RWPE2 (cell line): ENCODE results near the gene MC1R.

Experiments used
- ATAC-seq: fragments of 200-7000 bp; cut with Tn5 transposase; 3 replicates; pipeline ENCODE4 v1.9.1; 2021; ENCODE audit warnings: low read depth
- DNase-seq: peaks from one replicate; pipeline ENCODE4 v3.0.0-alpha.2; 2020; ENCODE audit warnings: low spot score
- H3K27ac ChIP-seq: fragments of 450-650 bp; 2 replicates; pipeline ENCODE4 v1.5.1; 2017; ENCODE audit warnings: mild to moderate bottlenecking; ENCODE audit not compliant: poor library complexity, severe bottlenecking
- H3K27me3 ChIP-seq: fragments of 250-450 bp; sonication (Bioruptor Pico); 2 replicates; pipeline ENCODE4 v1.5.1; 2021; ENCODE audit warnings: mild to moderate bottlenecking, moderate library complexity; ENCODE audit not compliant: insufficient read depth, poor library complexity, severe bottlenecking
- H3K36me3 ChIP-seq: fragments of 250-450 bp; sonication (Bioruptor Pico); 2 replicates; pipeline ENCODE4 v1.5.1; 2020; ENCODE audit warnings: low read depth, mild to moderate bottlenecking, moderate library complexity
- H3K4me1 ChIP-seq: fragments of 250-450 bp; sonication (Bioruptor Pico); 2 replicates; pipeline ENCODE4 v1.5.1; 2021; ENCODE audit warnings: mild to moderate bottlenecking, moderate library complexity; ENCODE audit not compliant: insufficient read depth, poor library complexity, severe bottlenecking
- H3K4me3 ChIP-seq: fragments of 250-450 bp; sonication (Bioruptor Pico); 2 replicates; pipeline ENCODE4 v1.5.1; 2021; ENCODE audit warnings: mild to moderate bottlenecking, moderate library complexity; ENCODE audit not compliant: severe bottlenecking
- H3K9me3 ChIP-seq: fragments of 250-450 bp; sonication (Bioruptor Pico); 2 replicates; pipeline ENCODE4 v1.5.1; 2021; ENCODE audit warnings: mild to moderate bottlenecking, moderate library complexity; ENCODE audit not compliant: severe bottlenecking
- TF ChIP-seq, protein P1 (sequence below): fragments of 450-650 bp; IDR thresholded peaks from one replicate; pipeline ENCODE4 v1.5.1; 2017; ENCODE audit warnings: mild to moderate bottlenecking, moderate library complexity; ENCODE audit not compliant: poor library complexity, severe bottlenecking

MC1R gene

GRCh38 chr16:89905511-89906139, 13.0 kb upstream of the MC1R start:
- H3K4me3 ChIP-seq: no peak overlapping the region
- no peaks in the 10 kb centered on the region for H3K27me3 ChIP-seq
- no peak overlapping the region for H3K27ac ChIP-seq
- ATAC-seq (no peak), DNase-seq (no peak)
- H3K4me1 ChIP-seq: peaks cover 3% of the 10 kb centered on the region
- TF ChIP-seq, protein P1, sequence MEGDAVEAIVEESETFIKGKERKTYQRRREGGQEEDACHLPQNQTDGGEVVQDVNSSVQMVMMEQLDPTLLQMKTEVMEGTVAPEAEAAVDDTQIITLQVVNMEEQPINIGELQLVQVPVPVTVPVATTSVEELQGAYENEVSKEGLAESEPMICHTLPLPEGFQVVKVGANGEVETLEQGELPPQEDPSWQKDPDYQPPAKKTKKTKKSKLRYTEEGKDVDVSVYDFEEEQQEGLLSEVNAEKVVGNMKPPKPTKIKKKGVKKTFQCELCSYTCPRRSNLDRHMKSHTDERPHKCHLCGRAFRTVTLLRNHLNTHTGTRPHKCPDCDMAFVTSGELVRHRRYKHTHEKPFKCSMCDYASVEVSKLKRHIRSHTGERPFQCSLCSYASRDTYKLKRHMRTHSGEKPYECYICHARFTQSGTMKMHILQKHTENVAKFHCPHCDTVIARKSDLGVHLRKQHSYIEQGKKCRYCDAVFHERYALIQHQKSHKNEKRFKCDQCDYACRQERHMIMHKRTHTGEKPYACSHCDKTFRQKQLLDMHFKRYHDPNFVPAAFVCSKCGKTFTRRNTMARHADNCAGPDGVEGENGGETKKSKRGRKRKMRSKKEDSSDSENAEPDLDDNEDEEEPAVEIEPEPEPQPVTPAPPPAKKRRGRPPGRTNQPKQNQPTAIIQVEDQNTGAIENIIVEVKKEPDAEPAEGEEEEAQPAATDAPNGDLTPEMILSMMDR: no peak
- no peaks in the 10 kb centered on the region for H3K9me3 ChIP-seq
- peaks cover 57% of the 10 kb centered on the region for H3K36me3 ChIP-seq

DNA sequence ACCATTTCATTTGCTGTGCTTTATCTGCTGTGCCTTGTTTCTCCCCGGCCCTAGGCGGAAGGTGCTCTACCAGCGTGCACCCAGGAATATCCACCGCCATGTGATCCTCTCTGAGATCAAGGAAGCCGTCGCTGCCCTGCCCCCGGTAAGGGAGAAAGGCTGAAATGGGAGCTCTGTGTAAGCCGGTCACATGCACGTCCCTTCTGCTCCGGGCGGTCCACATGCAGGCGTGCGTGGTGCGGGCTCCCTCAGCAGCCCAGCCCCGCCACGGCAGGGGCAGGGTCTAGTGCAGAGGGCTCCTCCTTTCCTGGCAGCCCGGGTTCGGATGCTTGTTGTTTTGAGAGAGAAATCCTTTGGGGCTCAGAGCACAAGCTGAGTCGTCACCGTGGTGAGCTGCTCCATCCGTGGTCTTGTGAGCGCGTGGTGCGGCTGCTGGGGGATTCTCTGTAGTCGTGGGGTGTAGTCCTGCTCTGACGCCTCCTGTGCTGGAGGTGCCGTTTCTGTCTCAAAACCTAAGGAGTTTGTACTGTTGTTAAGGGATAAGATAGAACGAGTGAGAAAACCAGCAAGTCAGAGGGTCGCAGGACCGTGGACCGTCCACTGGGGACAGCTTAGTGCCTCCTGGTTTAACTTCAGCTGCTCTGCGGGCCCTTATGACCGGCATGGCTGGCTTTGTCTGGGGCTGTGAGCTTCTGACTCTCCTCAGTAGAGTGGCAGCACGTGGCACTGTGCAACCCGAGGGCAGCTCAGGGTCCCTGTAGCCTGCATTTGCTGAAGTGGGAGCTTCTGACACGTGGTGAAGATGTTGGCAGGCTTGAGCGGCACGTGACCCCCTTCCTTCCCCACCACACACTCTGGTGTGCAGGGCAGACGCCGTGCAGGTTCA, 12.3 kb upstream of the MC1R start:
- TF ChIP-seq, protein P1: no peak
- Histone ChIP-seq H3K9me3 (no peaks in the 10 kb centered on the region), H3K4me1 (peaks cover 3% of the 10 kb centered on the region), H3K4me3 (no peak overlapping the region), H3K27me3 (no peaks in the 10 kb centered on the region), H3K36me3 (peaks cover 52% of the 10 kb centered on the region), H3K27ac (no peak overlapping the region)
- peak; percentile 63 for DNase-seq
- ATAC-seq: no peak

GRCh38 chr16:89907055-89907814, 11.4 kb upstream of the MC1R start:
- Histone ChIP-seq H3K4me1 (peaks cover 3% of the 10 kb centered on the region), H3K4me3 (no peak overlapping the region), H3K27me3 (no peaks in the 10 kb centered on the region), H3K9me3 (no peaks in the 10 kb centered on the region), H3K27ac (no peak overlapping the region), H3K36me3 (peaks cover 52% of the 10 kb centered on the region)
- DNase-seq (no peak), ATAC-seq (no peak)
- TF ChIP-seq, protein P1: no peak

DNA sequence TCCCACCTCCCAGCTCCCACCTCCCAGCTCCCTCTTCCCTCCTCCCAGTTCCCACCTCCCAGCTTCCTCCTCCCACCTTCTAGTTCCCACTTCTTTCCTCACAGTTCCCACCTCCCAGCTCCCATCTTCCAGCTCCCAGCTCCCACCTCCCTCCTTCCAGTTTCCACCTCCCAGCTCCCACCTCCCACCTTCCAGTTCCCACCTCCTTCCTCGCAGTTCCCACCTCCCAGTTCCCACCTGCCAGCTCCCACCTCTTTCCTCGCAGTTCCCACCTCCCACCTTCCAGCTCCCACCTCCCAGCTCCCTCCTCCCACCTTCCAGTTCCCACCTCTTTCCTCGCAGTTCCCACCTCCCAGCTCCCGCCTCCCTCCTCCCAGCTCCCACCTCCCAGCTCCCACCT, 10.4 kb upstream of the MC1R start:
- Histone ChIP-seq H3K9me3 (no peaks in the 10 kb centered on the region), H3K36me3 (peaks cover 47% of the 10 kb centered on the region), H3K27ac (no peak overlapping the region), H3K4me1 (peaks cover 3% of the 10 kb centered on the region), H3K27me3 (no peaks in the 10 kb centered on the region), H3K4me3 (no peak overlapping the region)
- DNase-seq: no peak
- TF ChIP-seq, protein P1: no peak
- ATAC-seq: no peak
